CD14-positive monocyte (primary cell): ENCODE results near the gene MAGEC2. TPM values are rescaled to one million over a fixed set of nuclear protein-coding genes. Genes with fewer than 3 reads are reported as not detected.

Source experiments
- DNase-seq, 3 donors: peaks; one replicate each; pipeline ENCODE4 v3.0.0-alpha.2; 2011 to 2022
- H2AFZ ChIP-seq: 2 replicates; pipeline ENCODE4 v1.6.0; 2012; ENCODE audit warnings: mild to moderate bottlenecking, low read depth, low read length, inconsistent platforms; ENCODE audit not compliant: insufficient read depth, poor library complexity, severe bottlenecking
- H3K27ac ChIP-seq, 2 donors: 1 replicate in 1 of 2; 2 replicates in 1 of 2; pipeline ENCODE4 v1.5.1; 2012 to 2013; ENCODE audit warnings: low read length in 2 of 2, control low read depth in 1 of 2, inconsistent platforms in 1 of 2, low read depth in 1 of 2, mild to moderate bottlenecking in 1 of 2
- H3K27me3 ChIP-seq, 2 donors: one replicate each; pipeline versions ENCODE4 v1.6.0 to v1.6.1; 2011 to 2013; ENCODE audit warnings: low read length in 2 of 2; ENCODE audit not compliant: control insufficient read depth in 2 of 2, insufficient read depth in 2 of 2
- H3K36me3 ChIP-seq, 2 donors: replicated peaks in 1 of 2; 1 replicate in 1 of 2; 2 replicates in 1 of 2; pipeline versions ENCODE4 v1.5.1 to v1.6.1; 2012 to 2013; ENCODE audit warnings: low read length in 2 of 2, control low read depth in 1 of 2, inconsistent platforms in 1 of 2, mild to moderate bottlenecking in 1 of 2; ENCODE audit not compliant: insufficient read depth in 2 of 2, control insufficient read depth in 1 of 2
- H3K4me1 ChIP-seq, 2 donors: 1 replicate in 1 of 2; 2 replicates in 1 of 2; pipeline versions ENCODE4 v1.5.1 to v1.6.1; 2012 to 2013; ENCODE audit warnings: low read length in 2 of 2, control low read depth in 1 of 2, inconsistent platforms in 1 of 2, mild to moderate bottlenecking in 1 of 2, moderate library complexity in 1 of 2; ENCODE audit not compliant: insufficient read depth in 2 of 2, control insufficient read depth in 1 of 2
- H3K4me2 ChIP-seq: replicated peaks from 2 replicates; pipeline ENCODE3; 2012; ENCODE audit warnings: low read length, moderate library complexity, mild to moderate bottlenecking; ENCODE audit not compliant: poor library complexity, severe bottlenecking; ENCODE audit errors: extremely low read depth
- H3K4me3 ChIP-seq, 3 experiments: fragments of 200-600 bp in 1 of 3; sonication (generic) in 1 of 3; replicated peaks in 1 of 3; 1 replicate in 2 of 3; 2 replicates in 1 of 3; pipeline ENCODE4 v1.5.1; 2011 to 2013; ENCODE audit warnings: low read length in 3 of 3, mild to moderate bottlenecking in 3 of 3, control low read depth in 2 of 3, low read depth in 2 of 3, inconsistent platforms in 1 of 3, moderate library complexity in 1 of 3
- H3K79me2 ChIP-seq: 2 replicates; pipeline ENCODE4 v1.6.0; 2012; ENCODE audit warnings: mild to moderate bottlenecking, control low read depth, inconsistent platforms, low read length, moderate library complexity; ENCODE audit not compliant: insufficient read depth
- H3K9ac ChIP-seq: 2 replicates; pipeline ENCODE4 v1.6.0; 2017; ENCODE audit warnings: low read length, mild to moderate bottlenecking; ENCODE audit not compliant: insufficient read depth, poor library complexity, severe bottlenecking
- H3K9me3 ChIP-seq, 2 donors: replicated peaks in 1 of 2; 1 replicate in 1 of 2; 2 replicates in 1 of 2; pipeline versions ENCODE4 v1.5.1 to v1.6.1; 2012 to 2013; ENCODE audit warnings: low read length in 2 of 2, control low read depth in 1 of 2; ENCODE audit not compliant: control insufficient read depth in 1 of 2, insufficient read depth in 1 of 2
- H4K20me1 ChIP-seq: 2 replicates; pipeline ENCODE4 v1.6.0; 2012; ENCODE audit warnings: mild to moderate bottlenecking, low read length, control low read depth, moderate library complexity; ENCODE audit not compliant: insufficient read depth
- H3K27ac Mint-ChIP-seq, 7 donors: one replicate each; pipeline ENCODE4 v1.8.0; 2020; ENCODE audit warnings: mild to moderate bottlenecking in 7 of 7, mixed read lengths in 7 of 7, moderate library complexity in 6 of 7, inconsistent platforms in 2 of 7
- H3K27me3 Mint-ChIP-seq, 3 donors: one replicate each; pipeline ENCODE4 v1.8.0; 2021 to 2022; ENCODE audit warnings: low read depth in 3 of 3, mild to moderate bottlenecking in 3 of 3, mixed read lengths in 3 of 3, moderate library complexity in 3 of 3, inconsistent platforms in 1 of 3
- H3K36me3 Mint-ChIP-seq, 2 donors: one replicate each; pipeline ENCODE4 v1.8.0; 2020; ENCODE audit warnings: mixed read lengths in 2 of 2, inconsistent platforms in 1 of 2, mild to moderate bottlenecking in 1 of 2
- H3K4me1 Mint-ChIP-seq: one replicate; pipeline ENCODE4 v1.8.0; 2020; ENCODE audit warnings: mild to moderate bottlenecking, mixed read lengths
- H3K4me3 Mint-ChIP-seq, 2 donors: one replicate each; pipeline ENCODE4 v1.8.0; 2020; ENCODE audit warnings: mild to moderate bottlenecking in 2 of 2, mixed read lengths in 2 of 2, moderate library complexity in 1 of 2
- H3K9me3 Mint-ChIP-seq, 7 donors: one replicate each; pipeline ENCODE4 v1.8.0; 2020 to 2022; ENCODE audit warnings: mixed read lengths in 7 of 7, mild to moderate bottlenecking in 6 of 7, moderate library complexity in 6 of 7, inconsistent platforms in 2 of 7
- WGBS: methylation state at CpG from one replicate; pipeline ENCODE4 v1.1.5; 2013; ENCODE audit warnings: missing lambda C conversion rate; ENCODE audit not compliant: insufficient coverage; 5-methylcytosine and 5-hydroxymethylcytosine counted together
- intact Hi-C, 2 donors: fragments of 100-400 bp; cut with micrococcal nuclease; formaldehyde crosslinking; loops; one replicate each; pipeline versions ENCODE4 v1.15.0 to v1.15.1; 2023
- polyA plus RNA-seq, 3 donors: library from polyadenylated mRNA; depleted of rRNA in 1 of 3; unstranded in 2 of 3; stranded (reverse) in 1 of 3; fragments of 300-500 nt in 2 of 3; fragments of >200 nt in 1 of 3; fragmentation: Illumina TruSeq in 2 of 3; gene quantifications; 1 replicate in 2 of 3; 2 replicates in 1 of 3; pipeline ENCODE4 v1.2.3, GENCODE V29; 2012 to 2021
- TF ChIP-seq, protein P1 (sequence below): fragments of 200-600 bp; IDR thresholded peaks from one replicate; pipeline ENCODE4 v1.8.0; 2022; ENCODE audit warnings: antibody characterized with exemption, mild to moderate bottlenecking

The MAGEC2 gene
- polyA plus RNA-seq, 3 donors = not detected

DNA sequence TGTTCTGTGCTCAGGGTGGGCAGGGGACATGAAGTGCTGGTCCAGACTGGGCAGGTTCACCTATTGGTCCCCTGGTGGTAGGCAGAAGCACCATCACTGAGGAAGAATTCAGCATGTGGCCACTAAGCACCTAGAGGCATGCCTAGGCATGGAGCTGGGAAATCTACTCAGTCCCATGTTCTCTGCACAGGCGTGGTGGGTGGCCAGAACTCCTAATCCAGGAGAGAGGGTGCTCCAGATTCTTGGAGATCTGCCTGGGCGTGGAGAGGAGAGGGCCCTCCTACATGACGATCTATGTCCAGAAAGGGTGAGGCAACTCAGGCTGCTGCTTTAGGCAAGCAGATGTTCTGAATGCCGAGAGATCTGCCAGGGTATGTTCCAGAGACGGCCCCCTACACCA lies 44.6 kb upstream of the MAGEC2 start:
- WGBS = no CpG with 5 or more reads among the region's 5 CpGs
- no peak overlapping the region for H3K4me2 ChIP-seq
- no peaks in the 10 kb centered on the region for H4K20me1 ChIP-seq
- H3K4me1 ChIP-seq = no peaks in the 10 kb centered on the region
- TF ChIP-seq, protein P1, sequence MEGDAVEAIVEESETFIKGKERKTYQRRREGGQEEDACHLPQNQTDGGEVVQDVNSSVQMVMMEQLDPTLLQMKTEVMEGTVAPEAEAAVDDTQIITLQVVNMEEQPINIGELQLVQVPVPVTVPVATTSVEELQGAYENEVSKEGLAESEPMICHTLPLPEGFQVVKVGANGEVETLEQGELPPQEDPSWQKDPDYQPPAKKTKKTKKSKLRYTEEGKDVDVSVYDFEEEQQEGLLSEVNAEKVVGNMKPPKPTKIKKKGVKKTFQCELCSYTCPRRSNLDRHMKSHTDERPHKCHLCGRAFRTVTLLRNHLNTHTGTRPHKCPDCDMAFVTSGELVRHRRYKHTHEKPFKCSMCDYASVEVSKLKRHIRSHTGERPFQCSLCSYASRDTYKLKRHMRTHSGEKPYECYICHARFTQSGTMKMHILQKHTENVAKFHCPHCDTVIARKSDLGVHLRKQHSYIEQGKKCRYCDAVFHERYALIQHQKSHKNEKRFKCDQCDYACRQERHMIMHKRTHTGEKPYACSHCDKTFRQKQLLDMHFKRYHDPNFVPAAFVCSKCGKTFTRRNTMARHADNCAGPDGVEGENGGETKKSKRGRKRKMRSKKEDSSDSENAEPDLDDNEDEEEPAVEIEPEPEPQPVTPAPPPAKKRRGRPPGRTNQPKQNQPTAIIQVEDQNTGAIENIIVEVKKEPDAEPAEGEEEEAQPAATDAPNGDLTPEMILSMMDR = no peak
- peak overlapping the region in 1 of 7 donors; percentile 12 for H3K27ac Mint-ChIP-seq
- peaks cover 0 to 6% (median 0%) of the 10 kb centered on the region in 7 donors for H3K9me3 Mint-ChIP-seq
- H3K36me3 Mint-ChIP-seq = no peaks in the 10 kb centered on the region
- peaks cover 0 to 12% of the 10 kb centered on the region in 2 donors for H3K9me3 ChIP-seq
- no peaks in the 10 kb centered on the region for H3K27me3 Mint-ChIP-seq
- DNase-seq = no peak
- H3K79me2 ChIP-seq = no peaks in the 10 kb centered on the region
- no peak overlapping the region for H3K27ac ChIP-seq
- H3K4me3 ChIP-seq = no peak overlapping the region
- H3K9ac ChIP-seq = no peak overlapping the region
- no peaks in the 10 kb centered on the region for H3K36me3 ChIP-seq
- H3K27me3 ChIP-seq = no peaks in the 10 kb centered on the region
- H2AFZ ChIP-seq = no peak overlapping the region
- H3K4me3 Mint-ChIP-seq = no peak overlapping the region
- H3K4me1 Mint-ChIP-seq = no peaks in the 10 kb centered on the region
- intact Hi-C loops = no loop called here

DNA sequence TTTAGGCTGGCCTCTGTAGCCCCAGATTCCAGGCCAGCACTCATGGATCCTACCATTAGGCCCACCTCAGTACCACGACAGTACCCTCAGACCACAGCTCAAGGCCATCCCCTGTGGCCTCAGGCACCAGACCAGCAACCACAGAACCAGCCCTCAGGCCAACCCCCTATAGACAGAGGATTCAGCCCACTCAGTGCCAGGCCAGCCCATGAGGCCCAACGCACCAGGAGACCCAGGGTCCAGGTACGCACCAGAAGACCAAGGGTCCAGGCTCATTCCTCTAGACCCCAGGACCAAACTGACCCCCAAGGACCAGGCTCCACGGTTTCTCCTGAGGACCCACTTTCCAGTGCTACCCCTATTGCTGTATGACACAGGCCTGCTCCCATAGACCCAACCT lies 39.5 kb upstream of the MAGEC2 start:
- Histone ChIP-seq H3K27me3 (no peaks in the 10 kb centered on the region), H3K4me3 (no peak overlapping the region), H3K9ac (no peak overlapping the region), H2AFZ (no peak overlapping the region), H3K79me2 (no peaks in the 10 kb centered on the region), H3K4me2 (no peak overlapping the region), H3K27ac (no peak overlapping the region), H3K4me1 (no peaks in the 10 kb centered on the region), H4K20me1 (no peaks in the 10 kb centered on the region), H3K9me3 (peaks cover 0 to 14% of the 10 kb centered on the region in 2 donors), H3K36me3 (no peaks in the 10 kb centered on the region)
- Mint-ChIP-seq H3K4me1 (no peaks in the 10 kb centered on the region), H3K27ac (no peak overlapping the region), H3K9me3 (peaks cover 0 to 9% (median 5%) of the 10 kb centered on the region in 7 donors), H3K36me3 (no peaks in the 10 kb centered on the region), H3K4me3 (no peak overlapping the region), H3K27me3 (peaks cover 0 to 2% (median 0%) of the 10 kb centered on the region in 3 donors)
- DNase-seq = no peak
- TF ChIP-seq, protein P1 = no peak
- WGBS = 92% methylated on average over 3 of the region's 4 CpGs
- intact Hi-C loops = no loop called here
